Stimulated activated CD8-positive, alpha-beta memory T cell treated with anti-CD3 and anti-CD28 coated beads, Interleukin-4, amount 100 ng/mL, for 1 hour (primary cell): ENCODE results near the gene SEZ6L.

ENCODE experiments used
- DNase-seq, 2 donors: peaks; one replicate each; pipeline ENCODE4 v3.0.0-alpha.2; 2020; ENCODE audit warnings: low read depth in 2 of 2, low spot score in 1 of 2

SEZ6L gene

DNA sequence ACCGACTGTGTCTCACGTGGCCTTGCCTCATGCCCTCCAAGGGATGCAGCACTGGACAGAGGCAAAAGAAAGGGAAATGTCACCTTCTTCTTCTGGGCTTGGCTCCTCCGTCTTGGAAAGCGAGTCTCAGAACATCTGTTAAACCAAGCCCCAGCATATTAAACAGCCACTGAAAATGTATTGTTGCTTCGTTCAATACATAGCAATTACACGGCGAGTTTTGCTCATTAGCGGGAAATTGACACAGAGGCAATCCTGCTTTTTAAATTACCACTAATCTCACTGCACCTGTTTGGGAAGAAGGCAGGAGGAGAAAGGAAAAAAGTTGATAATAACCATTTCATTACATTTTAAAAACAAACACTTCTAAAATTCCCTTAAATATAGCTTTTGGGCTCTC, 72.1 kb downstream of the SEZ6L start:
- DNase-seq: no peak

DNA sequence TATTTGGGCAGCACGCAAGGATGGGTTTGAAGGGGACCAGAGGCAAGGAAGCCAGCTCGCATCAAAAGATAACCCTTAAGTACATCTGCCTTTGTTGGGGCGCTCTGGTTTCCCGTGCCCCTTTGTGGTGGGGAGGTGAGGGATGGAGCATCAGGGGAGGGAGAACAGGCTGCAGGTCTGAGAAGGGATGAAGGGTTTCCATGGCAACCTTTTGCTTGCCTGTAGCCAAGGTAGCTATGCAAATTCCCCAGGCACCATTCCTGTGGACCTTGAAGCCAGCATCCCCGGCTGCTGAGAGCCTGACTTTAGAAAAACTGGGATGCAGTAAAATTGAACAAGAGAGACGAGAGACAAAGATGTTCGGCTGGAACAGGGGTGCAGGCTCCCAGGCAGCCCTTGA, 75.7 kb downstream of the SEZ6L start:
- DNase-seq: no peak

DNA sequence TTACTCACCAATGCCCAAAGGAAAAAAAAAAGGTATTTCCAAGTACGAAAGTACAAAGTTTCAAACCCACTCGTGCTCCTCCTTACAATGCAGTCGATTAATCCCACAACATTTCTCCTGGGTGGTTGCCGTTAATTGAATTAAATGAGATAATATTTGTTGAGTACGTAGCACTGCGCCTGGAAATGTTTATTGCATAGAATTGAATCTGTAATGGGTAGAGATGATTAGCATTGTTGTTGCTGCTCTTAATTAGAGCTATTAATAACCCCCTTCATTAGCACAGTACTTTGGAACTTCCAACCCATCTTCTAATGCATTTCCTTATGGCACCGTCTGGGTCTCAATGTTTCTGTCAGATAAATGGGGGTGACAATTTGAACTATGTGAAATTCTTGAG, 77.3 kb downstream of the SEZ6L start:
- DNase-seq: no peak

DNA sequence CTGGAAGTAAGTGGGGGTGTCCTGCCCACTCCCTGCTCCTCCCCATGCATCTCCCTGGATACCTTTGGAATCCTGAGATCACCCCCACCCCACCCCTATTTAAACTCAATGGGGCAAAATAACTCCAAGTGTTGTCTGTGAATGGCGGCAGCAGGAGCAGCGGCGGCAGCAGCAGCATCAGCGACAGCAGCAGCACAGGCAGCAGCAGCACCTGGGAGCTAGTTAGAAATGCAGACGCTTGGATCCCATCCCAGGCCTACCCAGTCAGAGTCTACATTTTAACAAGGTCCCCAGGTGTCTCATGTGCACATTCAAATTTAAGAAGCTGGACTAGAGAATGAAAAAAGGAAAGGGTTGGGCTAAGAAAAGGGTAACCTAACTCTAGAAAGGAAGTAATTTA, 82.6 kb downstream of the SEZ6L start:
- no peak for DNase-seq

DNA sequence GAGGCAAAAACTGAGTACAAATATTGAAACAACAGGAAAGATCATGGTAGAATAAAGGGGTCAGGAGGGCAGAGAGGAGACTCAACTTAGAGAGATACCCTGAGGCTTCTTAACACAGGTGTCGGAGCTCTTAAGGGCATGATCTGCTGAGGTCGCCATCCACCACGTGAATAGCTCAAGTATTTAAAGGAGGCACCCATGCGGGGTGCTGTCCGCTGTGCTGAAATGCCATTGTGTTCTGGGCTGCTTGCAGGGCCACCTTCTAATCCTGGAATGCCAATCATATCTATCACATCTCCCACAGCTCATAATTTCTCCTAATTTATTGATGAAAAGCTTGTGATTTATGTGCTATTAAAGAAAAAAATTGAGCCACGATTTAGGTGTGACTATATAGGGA, 90.2 kb downstream of the SEZ6L start:
- no peak for DNase-seq

DNA sequence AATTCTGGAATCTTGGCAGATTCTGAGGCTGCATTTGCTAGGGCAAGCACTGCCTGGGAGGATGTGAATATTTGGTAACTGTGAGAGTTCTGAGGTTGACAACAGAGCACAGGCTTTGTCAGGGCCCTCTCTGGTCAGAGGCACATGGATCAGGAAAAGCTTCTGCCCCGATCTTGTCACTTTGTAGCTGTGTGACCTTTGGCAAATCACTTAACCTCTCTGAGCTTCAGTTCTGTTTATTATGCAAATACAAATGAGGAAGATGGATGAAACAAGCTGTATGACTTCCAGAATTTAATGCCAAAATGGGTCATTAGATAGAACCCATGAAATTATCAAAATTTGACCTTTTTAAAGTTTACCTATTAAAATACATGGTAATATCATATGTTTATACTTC, 94.9 kb downstream of the SEZ6L start:
- no peak for DNase-seq

DNA sequence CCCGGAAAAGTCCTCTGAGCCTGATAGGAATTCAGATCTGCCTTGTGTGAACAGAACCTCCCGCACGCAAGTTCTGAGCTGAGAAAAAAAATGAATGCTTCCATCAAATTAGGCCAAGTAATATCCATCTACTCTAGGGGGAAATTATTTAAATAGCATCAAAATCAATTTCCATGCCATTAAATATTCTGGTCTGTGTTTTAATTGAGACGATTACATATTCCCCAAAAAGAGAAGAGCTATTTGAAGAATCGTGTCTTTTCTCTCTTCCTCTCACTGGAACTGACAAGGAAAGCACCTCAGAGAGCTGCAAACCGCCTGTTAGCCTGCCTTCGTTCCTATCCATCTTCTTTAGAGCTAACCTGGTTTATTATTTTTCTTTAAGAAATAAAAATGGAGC, 96.0 kb downstream of the SEZ6L start:
- no peak for DNase-seq

DNA sequence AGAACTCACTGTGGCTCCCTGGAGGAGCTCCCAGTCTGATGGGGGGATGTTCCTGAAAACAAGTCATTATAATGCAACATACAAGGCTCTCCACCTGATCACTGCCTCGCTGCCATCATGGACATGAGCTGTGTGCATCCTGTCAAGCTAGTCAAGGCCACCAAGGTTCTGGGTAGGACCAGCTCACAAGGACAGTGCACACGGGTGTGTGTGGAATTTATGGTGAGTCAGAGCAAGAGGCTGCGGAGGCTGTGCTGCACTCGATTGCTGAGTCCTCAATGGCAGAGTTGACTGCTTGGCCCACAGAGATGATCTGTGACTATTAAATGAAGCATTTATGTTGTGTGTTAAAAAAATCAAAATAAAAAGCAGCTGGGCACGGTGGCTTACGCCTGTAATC, 96.6 kb downstream of the SEZ6L start:
- DNase-seq: no peak

DNA sequence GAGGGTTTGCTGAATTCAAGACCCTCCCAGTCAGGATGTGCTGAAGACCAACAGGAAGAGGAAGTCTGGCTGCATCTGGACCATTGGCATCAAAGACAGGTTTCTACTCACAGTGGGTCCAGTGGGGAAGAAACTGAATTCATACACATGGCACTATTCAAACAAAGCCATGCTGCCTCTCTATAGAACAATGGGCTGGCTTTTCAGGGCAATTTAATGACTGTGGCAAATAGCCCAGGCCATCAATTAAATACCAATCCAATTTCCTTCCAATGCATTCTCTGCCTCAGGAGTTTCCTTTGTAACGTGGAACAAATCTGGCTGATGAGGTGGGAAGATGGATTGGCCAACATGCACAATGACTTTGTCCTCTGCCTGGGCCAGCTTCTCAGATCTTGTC, 98.6 kb downstream of the SEZ6L start:
- DNase-seq: no peak

DNA sequence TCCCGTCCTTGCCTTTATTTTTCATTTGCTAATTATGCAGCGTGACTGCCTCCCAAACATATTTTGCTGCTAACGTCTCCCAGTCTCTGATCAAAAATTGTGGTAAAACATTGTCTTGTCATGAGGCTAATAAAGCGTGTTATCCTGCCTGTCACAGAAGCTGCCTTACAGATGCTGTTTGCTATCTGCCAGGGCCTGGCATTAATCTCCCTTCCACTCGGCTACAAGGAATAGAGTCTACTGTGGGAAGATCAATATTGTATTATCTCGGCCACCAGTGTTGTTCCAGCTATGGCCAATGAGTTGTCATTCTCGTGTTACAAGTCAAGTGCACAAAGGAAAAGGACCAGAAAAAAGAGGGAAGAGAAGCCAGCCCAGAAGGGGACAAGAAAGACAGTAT, 100.3 kb downstream of the SEZ6L start:
- no peak for DNase-seq

DNA sequence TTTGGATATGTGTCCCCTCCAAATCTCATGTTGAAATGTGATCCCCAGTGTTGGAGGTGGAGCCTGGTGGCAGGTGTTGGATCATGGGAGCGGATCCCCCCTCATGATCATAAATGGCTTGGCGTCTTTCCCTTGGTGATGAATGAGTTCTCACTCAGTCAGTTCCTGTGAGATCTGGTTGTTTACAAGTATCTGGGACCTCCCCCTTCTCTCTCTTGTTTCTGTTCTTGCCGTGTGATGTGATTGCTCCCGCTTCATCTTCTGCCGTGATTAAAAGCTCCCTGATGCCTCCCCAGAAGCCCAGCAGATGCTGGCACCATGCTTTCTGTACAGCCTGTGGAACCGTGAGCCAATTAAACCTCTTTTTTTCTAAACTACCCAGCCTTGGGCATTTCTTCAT, 102.2 kb downstream of the SEZ6L start:
- DNase-seq: no peak

DNA sequence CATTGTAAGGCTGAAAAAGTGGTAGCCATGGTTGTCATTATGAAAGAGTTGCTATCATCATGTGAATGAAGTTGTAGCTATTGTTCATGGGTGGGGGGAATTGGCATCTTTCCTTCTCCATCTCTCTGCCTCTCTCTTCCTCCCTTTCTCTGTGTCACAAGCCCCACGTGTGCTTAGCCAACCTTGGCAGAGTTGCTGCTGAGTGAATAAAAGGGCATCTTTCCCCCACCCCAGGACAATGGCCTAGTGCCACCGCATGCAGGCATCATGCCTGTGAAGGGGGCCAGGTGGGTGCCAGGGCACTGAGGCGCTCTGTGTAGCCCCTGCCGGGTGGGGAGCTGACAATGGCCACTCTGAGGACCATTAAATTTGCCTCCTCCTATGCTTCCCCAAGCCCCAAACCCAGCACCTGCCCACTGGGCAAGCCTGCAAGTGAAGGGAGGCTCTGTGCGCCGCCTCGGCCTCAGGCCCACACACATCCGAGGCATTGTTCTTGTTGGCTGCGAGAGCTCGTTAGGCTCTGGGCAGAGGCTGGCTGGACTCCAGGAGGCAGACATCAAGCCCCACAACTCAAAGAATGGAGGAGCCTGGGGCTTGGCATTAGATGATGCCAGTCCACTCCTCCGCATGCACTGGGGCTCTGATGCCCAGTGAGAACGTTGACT, 103.9 kb downstream of the SEZ6L start:
- no peak for DNase-seq

DNA sequence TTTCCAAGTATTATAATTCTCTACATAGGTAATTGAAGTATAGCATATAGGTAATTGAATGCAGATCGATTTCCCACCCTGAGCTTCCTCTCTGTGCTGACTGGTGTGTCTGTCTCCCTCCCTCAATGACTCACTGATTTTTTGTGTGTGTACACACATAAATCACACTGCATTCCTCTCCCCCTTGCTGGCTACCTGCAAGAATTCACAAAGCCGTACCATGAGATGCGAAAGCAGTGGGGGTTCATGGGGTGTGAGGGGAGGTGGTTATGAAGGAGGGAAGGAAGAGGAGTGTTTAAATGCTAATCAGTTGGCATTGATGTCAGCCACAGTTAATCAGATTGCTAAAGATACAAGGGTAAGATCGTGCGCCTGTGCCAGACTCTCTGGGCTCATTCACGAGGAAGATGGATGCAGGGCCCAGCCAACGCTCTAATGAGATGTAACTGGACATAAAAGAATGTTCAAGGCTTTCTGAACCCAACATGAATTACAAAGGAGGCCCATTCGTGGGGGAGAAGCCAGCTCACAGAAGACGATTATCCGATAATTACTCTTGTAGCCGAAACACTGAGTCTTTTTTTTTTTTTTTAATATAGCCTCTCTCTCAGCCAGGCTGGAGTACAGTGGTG, 107.4 kb downstream of the SEZ6L start:
- no peak for DNase-seq

DNA sequence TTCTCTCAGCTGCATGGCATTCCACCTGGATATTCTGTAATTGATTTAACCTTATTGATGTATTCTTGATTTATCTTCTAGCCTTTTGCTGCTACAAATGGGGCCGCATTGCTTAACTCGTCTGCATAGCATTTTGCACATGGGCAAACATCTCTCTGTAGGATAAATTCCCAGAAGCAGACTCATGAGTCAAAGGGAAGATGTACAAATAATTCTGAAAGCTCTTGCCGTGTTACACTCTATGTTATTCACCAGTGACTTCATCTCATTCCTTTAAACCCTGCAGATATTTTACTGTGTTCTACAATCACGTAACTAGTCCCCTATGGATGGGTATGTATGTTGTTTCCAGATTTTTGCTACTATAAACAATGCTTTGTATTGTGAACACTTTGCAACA, 112.7 kb downstream of the SEZ6L start:
- DNase-seq: no peak

DNA sequence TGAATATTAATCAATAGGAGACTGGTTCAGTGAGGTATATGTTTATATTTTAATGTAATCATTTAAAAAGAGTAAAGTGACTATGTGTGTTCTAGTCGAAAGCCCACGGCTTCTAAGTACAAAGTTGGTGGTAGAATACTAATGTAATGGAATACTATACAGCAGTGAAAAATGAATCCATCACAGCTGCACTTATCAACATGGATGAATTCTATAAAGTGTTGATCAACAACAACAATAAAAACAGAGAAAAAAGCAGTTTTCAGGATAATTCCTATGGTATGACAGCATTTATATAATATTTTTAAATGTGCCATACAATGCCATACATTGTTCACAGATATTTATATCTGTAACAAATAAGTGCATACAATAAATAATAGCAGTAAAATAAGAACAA, 114.1 kb downstream of the SEZ6L start:
- DNase-seq: no peak

DNA sequence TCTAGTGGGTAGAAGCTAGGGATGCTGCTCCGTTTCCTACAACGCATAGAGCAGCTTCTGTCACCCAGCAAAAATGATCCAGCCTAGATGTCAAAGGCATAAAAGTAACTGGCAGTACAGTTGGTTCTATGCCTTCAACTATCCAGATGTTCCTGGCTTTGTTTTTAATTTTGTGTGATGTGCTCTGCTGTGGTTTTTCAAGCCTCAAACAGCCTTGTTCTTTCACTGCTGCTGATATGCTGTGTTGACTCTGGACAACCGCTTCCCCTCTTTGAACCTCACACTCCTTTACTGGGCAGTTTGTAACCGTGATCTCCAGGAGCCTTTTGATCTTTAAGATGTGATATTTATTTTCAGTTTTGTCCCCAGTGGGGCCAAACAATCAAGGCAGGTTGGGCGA, 116.4 kb downstream of the SEZ6L start:
- no peak for DNase-seq

DNA sequence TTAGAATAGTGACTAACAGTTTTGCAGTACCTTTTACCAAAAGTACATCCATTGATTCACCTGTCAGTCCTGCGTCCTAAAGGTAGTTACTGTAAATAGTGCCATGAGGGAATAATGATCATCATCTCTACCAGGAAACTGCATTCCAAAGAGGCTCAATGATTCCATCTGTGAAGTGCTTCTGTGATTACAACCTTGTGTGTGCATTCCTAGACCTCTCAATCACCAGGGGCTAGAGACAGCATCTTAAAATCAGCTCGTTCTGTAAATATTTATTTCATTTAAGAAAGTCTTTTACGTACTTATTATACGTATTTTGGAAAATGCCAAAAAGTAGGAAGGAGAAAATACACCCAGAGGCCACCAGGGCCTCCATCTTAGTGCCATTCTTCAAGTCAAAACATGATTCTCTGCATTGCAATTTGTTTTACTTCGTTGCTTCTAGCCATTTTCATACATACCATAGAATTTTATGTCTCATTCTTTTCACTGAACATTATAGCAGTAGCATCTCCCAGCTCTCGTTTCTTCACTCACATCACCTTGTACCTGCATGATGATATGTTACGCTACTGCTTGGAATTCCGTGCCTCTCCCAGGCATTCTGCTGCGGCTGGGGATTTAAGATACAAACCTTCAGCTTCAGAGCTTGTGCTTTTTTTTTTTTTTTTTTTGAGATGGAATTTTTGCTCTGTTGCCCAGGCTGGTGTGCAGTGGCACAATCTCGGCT, 117.0 kb downstream of the SEZ6L start:
- DNase-seq: no peak

DNA sequence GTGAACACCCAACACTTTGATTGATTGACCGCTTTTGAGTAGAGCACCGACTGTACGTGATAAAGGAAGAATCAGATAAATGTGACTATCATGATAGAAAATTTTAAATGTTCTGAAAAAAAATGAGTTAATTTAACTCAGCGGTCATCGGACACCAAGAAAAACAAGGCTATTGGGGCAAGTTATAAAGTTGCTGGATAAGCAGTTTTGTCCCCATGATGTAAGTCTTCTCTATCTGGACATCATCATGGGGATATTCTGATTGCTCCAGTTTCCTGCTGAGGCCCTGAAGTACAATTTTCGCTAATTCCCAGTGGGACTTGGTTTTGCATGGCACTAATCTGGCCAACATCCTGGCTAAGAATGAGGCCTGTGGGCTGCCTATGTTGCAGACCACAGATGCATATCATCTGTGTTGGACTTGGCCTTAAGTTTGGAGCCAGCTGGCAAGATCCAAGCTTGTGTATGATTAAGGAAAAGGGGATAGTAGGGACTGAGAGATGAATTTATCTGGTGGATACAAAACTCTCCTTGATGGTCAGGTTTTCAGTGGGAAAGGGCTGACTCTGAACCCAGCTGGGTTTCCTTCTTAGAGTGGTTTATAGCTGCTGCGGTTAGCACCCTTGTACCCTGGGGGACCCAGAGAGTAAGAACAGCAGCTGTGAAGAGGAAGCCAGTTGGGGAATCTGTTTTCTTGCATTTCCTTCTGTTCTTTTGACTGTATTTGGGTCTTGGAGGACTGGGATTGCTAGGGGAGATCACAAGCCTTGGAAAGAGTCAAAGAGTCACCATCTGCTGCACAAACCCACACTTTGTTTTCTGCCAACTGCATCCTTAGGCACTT, 118.3 kb downstream of the SEZ6L start:
- DNase-seq: no peak

DNA sequence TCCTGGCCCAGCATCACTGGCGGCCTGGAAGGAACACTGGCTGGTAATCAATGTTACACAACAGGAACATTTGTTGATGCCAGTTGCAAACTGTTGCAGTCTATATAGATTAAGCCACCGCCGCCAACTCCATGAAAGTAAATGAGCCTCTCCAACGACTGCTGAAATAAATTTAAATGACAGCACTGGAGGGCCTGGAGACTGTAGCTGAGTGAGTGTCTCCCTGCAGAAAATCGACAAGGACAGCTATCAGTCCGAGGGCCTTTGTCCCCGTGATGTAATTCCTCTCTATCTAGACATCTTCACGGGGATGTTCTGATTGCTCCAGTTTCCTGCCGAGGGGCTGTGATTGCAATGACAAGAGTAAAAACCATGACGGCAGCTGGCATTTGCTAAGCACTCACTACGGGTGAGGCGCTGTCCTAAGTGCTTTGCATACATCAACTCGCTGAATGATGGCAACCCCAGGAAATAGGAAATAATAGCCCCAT, 120.4 kb downstream of the SEZ6L start:
- DNase-seq: no peak

DNA sequence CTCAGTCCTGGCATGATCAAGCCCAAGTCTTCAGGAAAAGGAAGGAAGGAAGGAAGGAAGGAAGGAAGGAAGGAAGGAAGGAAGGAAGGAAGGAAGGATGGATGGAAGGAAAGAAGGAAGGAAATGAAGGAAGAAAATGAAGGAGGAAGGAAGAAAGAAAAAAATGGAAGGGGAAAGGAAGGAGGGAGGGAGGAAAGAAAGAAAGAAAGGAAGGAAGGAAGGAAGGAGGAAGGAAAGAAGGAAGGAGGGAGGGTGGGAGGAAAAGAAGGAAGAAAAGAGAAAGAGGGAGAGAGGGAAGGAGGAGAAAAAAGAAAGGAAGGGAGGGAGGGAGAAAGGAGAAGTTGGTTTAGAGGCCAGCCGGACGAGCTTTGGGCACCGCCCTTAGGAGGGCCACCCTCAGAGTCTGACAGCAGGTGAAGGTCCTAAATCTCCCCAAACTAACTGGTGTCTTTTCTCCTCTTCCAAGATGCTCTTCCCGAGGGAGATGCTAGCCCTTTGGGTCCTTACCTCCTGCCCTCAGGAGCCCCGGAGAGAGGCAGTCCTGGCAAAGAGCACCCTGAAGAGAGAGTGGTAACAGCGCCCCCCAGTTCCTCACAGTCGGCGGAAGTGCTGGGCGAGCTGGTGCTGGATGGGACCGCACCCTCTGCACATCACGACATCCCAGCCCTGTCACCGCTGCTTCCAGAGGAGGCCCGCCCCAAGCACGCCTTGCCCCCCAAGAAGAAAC, 122.8 kb downstream of the SEZ6L start:
- DNase-seq: no peak

DNA sequence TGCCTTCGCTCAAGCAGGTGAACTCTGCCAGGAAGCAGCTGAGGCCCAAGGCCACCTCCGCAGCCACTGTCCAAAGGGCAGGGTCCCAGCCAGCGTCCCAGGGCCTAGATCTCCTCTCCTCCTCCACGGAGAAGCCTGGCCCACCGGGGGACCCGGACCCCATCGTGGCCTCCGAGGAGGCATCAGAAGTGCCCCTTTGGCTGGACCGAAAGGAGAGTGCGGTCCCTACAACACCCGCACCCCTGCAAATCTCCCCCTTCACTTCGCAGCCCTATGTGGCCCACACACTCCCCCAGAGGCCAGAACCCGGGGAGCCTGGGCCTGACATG, 123.4 kb downstream of the SEZ6L start:
- DNase-seq: no peak
